SH-SY5Y (cell line): ENCODE results near the gene NDUFS7.

Source experiments
- GATA2 ChIP-seq: IDR thresholded peaks from 2 replicates; pipeline ENCODE4 v1.6.1; 2011; ENCODE audit warnings: mild to moderate bottlenecking, low read depth, low read length
- GATA3 ChIP-seq: IDR thresholded peaks from 2 replicates; pipeline ENCODE4 v1.6.1; 2011; ENCODE audit warnings: low read depth, mild to moderate bottlenecking, low read length, moderate library complexity

DNA sequence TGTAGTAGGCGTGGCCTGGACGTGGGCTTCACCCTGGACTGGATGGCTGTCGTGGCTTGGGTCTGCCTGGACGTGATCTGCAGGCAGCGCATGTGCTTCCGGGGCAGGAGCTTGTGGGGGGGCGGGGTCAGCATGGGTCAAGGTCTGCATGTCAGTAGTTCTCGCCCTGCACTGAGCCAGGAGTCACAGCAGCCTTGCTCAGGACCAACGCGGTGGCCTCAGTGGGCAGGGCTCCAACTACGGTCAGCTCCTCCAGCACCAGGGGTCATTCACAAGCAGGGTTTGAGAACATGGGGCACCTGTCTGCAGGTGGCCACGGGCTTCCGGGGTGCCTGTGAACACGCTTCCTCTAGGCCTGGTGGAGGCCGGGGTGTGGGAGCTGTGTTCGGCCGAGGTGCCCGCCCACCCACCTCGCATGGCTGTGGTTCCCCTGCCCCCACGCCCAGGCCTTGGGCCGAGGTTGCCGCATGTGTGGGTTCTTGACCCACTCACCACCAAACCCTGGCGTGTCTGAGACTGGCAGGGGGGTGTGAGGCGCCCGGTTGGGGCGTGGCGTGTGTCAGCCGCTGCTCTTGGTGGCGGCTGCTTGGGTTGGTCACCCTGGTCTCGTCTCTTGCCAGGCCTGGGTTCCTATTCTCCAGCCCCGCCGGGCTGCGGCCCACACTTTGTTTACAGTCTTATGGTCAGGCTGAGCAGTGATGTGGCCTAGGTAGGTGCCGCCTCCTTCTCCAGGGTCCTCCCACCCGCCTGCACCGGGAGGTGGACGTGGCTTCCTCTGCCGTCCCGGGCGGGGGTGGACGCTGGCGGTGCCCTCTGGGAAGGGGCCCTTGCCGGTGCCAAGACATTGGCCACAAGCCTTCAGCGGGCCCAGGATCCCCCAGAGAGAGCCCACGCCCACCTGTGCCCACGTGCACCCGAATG, 49.7 kb downstream of the NDUFS7 start:
- TF ChIP-seq GATA2 (no peak), GATA3 (no peak)
